HepG2 (cell line): Measurements from ENCODE around the gene INO80B. TPM values are rescaled to one million over a fixed set of nuclear protein-coding genes. Genes with fewer than 3 reads are reported as not detected.

Experiments used
- ARID2 ChIP-seq: sonication (generic); formaldehyde crosslinking; IDR thresholded peaks from 2 replicates; pipeline ENCODE4 v1.8.1; 2022; ENCODE audit warnings: mild to moderate bottlenecking, missing genetic modification reagents, borderline replicate concordance
- ATF1 ChIP-seq: IDR thresholded peaks from 2 replicates; pipeline ENCODE4 v1.6.1; 2016; ENCODE audit warnings: mild to moderate bottlenecking, control low read depth
- CHCHD3 ChIP-seq: sonication (generic); formaldehyde crosslinking; IDR thresholded peaks from 2 replicates; pipeline ENCODE4 v1.8.0; 2022; ENCODE audit warnings: mild to moderate bottlenecking, missing genetic modification reagents, moderate library complexity
- DR1 ChIP-seq: sonication (generic); formaldehyde crosslinking; IDR thresholded peaks from 2 replicates; pipeline ENCODE4 v1.8.0; 2021; ENCODE audit warnings: mild to moderate bottlenecking, missing genetic modification reagents, inconsistent platforms
- HNF4A ChIP-seq: sonication (generic); formaldehyde crosslinking; IDR thresholded peaks from 2 replicates; pipeline ENCODE4 v1.4.0; 2020; ENCODE audit warnings: missing genetic modification reagents
- HNRNPLL ChIP-seq: fragments of 200-400 bp; formaldehyde crosslinking; IDR thresholded peaks from 2 replicates; pipeline ENCODE4 v1.6.1; 2017; ENCODE audit warnings: mild to moderate bottlenecking, low read depth, low read length; ENCODE audit not compliant: poor library complexity, severe bottlenecking
- KAT2B ChIP-seq: fragments of 150-350 bp; IDR thresholded peaks from 2 replicates; pipeline ENCODE4 v1.6.1; 2014; ENCODE audit warnings: low read depth, low read length, borderline replicate concordance
- MED8 ChIP-seq: sonication (generic); formaldehyde crosslinking; IDR thresholded peaks from 2 replicates; pipeline ENCODE4 v1.8.1; 2023; ENCODE audit warnings: mild to moderate bottlenecking, missing genetic modification reagents; ENCODE audit not compliant: insufficient replicate concordance
- PATZ1 ChIP-seq: sonication (generic); formaldehyde crosslinking; IDR thresholded peaks from 2 replicates; pipeline ENCODE4 v1.4.0; 2020; ENCODE audit warnings: missing genetic modification reagents
- POLR2A ChIP-seq, 2 experiments: IDR thresholded peaks; 2 replicates each; pipeline ENCODE4 v1.6.1; 2011; ENCODE audit warnings: low read depth in 2 of 2, low read length in 2 of 2, mild to moderate bottlenecking in 1 of 2, moderate library complexity in 1 of 2; ENCODE audit not compliant: insufficient read depth in 1 of 2
- SRSF1 ChIP-seq: fragments of 200-400 bp; formaldehyde crosslinking; optimal IDR thresholded peaks from 2 replicates; pipeline ENCODE3; 2017; ENCODE audit warnings: mild to moderate bottlenecking, low read depth, low read length, moderate library complexity
- TEAD2 ChIP-seq: sonication (generic); formaldehyde crosslinking; IDR thresholded peaks from 2 replicates; pipeline ENCODE4 v1.9.0; 2021; ENCODE audit warnings: missing genetic modification reagents
- TGIF2 ChIP-seq: IDR thresholded peaks from 2 replicates; pipeline ENCODE4 v1.6.1; 2016; ENCODE audit warnings: control low read depth, missing compliant biosample characterization
- WIZ ChIP-seq: sonication (generic); formaldehyde crosslinking; IDR thresholded peaks from 2 replicates; pipeline ENCODE4 v1.5.1; 2020; ENCODE audit warnings: mild to moderate bottlenecking, missing genetic modification reagents
- ZNF225 ChIP-seq: sonication (generic); formaldehyde crosslinking; IDR thresholded peaks from 2 replicates; pipeline ENCODE4 v1.4.0; 2020; ENCODE audit warnings: mild to moderate bottlenecking, missing genetic modification reagents
- ZNF616 ChIP-seq: sonication (generic); formaldehyde crosslinking; IDR thresholded peaks from 2 replicates; pipeline ENCODE4 v1.5.0; 2020; ENCODE audit warnings: low read depth, mild to moderate bottlenecking, missing genetic modification reagents
- ZNF7 ChIP-seq: IDR thresholded peaks from 2 replicates; pipeline ENCODE4 v1.6.1; 2016; ENCODE audit warnings: missing biosample characterization, missing genetic modification reagents
- polyA plus RNA-seq, 8 experiments: library from polyadenylated mRNA; depleted of rRNA in 3 of 8; stranded (reverse) in 7 of 8; unstranded in 1 of 8; fragments of >200 nt; fragmentation: Illumina TruSeq in 4 of 8; extraction: Trizol in 4 of 8; gene quantifications; 2 replicates each; pipeline versions ENCODE4 v1.2.1 to v1.2.3, GENCODE V29; 2011 to 2016; ENCODE audit warnings: low read depth in 4 of 8, missing spikeins in 1 of 8, mixed read lengths in 1 of 8; ENCODE audit not compliant: insufficient read depth in 1 of 8
- total RNA-seq, 5 experiments: library from RNA; depleted of rRNA; stranded (reverse); fragments of >200 nt; fragmentation: Illumina TruSeq; extraction: Trizol; gene quantifications; 2 replicates each; pipeline ENCODE4 v1.2.3, GENCODE V29; 2016; ENCODE audit warnings: low read depth in 1 of 5
- TF ChIP-seq, protein P1 (sequence below): IDR thresholded peaks from 2 replicates; pipeline ENCODE4 v1.6.1; 2016
- TF ChIP-seq, protein P2 (sequence below): sonication (generic); formaldehyde crosslinking; IDR thresholded peaks from 2 replicates; pipeline ENCODE4 v1.4.0; 2020; ENCODE audit warnings: mild to moderate bottlenecking, missing genetic modification reagents
- TF ChIP-seq, protein P3 (sequence below): sonication (generic); formaldehyde crosslinking; conservative IDR thresholded peaks from 2 replicates; pipeline ENCODE4 v1.8.0; 2022; ENCODE audit warnings: mild to moderate bottlenecking, moderate library complexity, missing genetic modification reagents

The INO80B gene
- total and polyA plus RNA-seq, 2 of the 13 experiments (the other 11 are each of a cell fraction or from before 2014, with no cell fraction given), result 6.2 to 14.5 TPM

DNA sequence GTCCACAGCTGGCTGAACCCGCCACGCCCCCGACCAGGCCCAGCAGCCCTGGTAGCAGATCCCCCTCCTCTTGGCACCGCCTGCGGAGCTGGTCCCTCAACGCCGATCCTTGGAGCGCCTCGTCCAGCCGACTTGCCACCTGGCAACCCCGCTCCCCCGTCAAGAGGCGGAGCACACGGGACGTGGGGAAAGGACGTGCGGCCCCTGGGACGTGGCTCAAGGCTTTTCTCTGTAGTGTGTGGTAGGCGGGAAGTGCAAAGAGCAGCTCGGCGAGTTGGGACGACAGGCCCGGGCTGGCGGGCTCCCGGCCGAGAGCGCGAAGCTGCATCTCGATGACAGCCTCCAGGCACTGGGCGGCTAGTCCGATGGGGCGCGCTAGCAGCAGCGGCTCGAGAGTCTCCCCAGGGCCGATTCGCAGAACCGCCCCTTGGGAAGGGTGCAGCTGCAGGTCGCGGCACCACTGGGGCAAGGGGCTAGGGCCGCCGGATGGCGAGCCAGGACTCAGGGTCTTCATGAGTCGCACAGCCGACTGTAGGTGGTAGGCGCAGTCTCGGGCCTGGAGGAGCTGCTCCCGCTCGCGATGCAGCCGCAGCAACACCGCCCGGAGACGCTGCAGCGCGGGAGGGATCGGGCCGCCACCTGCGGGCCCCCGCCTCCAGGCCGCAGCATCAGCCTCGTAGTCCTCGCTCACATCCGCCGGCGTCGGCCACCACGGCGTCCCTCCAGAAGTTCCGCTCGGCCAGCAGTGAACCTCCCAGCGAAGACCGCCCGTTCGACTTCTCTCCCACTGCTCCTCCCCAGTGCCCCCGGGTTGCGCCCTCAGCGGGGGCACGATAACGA is 27.3 kb downstream of the INO80B start (continued):
- TF ChIP-seq SRSF1 (no peak), MED8 (peak; percentile 85), ZNF7 (0 out of 2 replicates have a peak, but pooled peaks have one; percentile 16), ARID2 (CRISPR knock-in tag) (peak; percentile 81; the same call in 1 of the 2 replicates), TEAD2 (no peak), POLR2A (IDR thresholded peaks at IDR 0.05; ENCODE audit: insufficient read depth in 1 of 2, low read depth in 2 of 2, low read length in 2 of 2) (peak; percentile 58 to 67), DR1 (CRISPR knock-in tag) (peak; percentile 38; the same call in 1 of the 2 replicates), KAT2B (no peak), WIZ (CRISPR knock-in tag) (peak; percentile 87; the same call in 1 of the 2 replicates), ZNF616 (peak; percentile 53; the same call in 1 of the 2 replicates), HNRNPLL (peak; percentile 81), PATZ1 (CRISPR knock-in tag) (peak; percentile 84; the same call in 1 of the 2 replicates), ATF1 (CRISPR knock-in tag) (no peak), TGIF2 (CRISPR knock-in tag) (0 out of 2 replicates have a peak, but pooled peaks have one; percentile 19), ZNF225 (CRISPR knock-in tag) (peak; percentile 87; the same call in 1 of the 2 replicates), CHCHD3 (0 out of 2 replicates have a peak, but pooled peaks have one; percentile 59), HNF4A (peak; percentile 66)
- TF ChIP-seq, protein P1, sequence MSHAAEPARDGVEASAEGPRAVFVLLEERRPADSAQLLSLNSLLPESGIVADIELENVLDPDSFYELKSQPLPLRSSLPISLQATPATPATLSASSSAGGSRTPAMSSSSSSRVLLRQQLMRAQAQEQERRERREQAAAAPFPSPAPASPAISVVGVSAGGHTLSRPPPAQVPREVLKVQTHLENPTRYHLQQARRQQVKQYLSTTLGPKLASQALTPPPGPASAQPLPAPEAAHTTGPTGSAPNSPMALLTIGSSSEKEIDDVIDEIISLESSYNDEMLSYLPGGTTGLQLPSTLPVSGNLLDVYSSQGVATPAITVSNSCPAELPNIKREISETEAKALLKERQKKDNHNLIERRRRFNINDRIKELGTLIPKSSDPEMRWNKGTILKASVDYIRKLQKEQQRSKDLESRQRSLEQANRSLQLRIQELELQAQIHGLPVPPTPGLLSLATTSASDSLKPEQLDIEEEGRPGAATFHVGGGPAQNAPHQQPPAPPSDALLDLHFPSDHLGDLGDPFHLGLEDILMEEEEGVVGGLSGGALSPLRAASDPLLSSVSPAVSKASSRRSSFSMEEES, result 0 out of 2 replicates have a peak, but pooled peaks have one; percentile 3
- TF ChIP-seq, protein P2, sequence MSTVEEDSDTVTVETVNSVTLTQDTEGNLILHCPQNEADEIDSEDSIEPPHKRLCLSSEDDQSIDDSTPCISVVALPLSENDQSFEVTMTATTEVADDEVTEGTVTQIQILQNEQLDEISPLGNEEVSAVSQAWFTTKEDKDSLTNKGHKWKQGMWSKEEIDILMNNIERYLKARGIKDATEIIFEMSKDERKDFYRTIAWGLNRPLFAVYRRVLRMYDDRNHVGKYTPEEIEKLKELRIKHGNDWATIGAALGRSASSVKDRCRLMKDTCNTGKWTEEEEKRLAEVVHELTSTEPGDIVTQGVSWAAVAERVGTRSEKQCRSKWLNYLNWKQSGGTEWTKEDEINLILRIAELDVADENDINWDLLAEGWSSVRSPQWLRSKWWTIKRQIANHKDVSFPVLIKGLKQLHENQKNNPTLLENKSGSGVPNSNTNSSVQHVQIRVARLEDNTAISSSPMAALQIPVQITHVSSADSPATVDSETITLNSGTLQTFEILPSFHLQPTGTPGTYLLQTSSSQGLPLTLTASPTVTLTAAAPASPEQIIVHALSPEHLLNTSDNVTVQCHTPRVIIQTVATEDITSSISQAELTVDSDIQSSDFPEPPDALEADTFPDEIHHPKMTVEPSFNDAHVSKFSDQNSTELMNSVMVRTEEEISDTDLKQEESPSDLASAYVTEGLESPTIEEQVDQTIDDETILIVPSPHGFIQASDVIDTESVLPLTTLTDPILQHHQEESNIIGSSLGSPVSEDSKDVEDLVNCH, result no peak; the same call in 1 of the 2 replicates
- TF ChIP-seq, protein P3, sequence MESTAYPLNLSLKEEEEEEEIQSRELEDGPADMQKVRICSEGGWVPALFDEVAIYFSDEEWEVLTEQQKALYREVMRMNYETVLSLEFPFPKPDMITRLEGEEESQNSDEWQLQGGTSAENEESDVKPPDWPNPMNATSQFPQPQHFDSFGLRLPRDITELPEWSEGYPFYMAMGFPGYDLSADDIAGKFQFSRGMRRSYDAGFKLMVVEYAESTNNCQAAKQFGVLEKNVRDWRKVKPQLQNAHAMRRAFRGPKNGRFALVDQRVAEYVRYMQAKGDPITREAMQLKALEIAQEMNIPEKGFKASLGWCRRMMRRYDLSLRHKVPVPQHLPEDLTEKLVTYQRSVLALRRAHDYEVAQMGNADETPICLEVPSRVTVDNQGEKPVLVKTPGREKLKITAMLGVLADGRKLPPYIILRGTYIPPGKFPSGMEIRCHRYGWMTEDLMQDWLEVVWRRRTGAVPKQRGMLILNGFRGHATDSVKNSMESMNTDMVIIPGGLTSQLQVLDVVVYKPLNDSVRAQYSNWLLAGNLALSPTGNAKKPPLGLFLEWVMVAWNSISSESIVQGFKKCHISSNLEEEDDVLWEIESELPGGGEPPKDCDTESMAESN, result peak; percentile 72
